K562 (cell line): ENCODE results near the gene COL23A1. TPM values are rescaled to one million over a fixed set of nuclear protein-coding genes. Genes with fewer than 3 reads are reported as not detected.

Source experiments
- ATAC-seq: fragments of 200-7000 bp; cut with Tn5 transposase; 3 replicates; pipeline ENCODE4 v1.9.1; 2020; ENCODE audit warnings: moderate library complexity
- BruUV-seq: library from RNA; stranded (reverse); fragments of 400-500 nt; replicated peaks from 2 replicates; lab custom pipeline; 2021; lab: Mats Ljungman, UMichigan
- CTCF ChIA-PET: fragments of 300-600 bp; formaldehyde crosslinking; extraction: SDS; loops from one replicate; lab custom pipeline; 2021; ENCODE audit warnings: low intra/inter-chr PET ratio; lab: Yijun Ruan, JAX
- POLR2A ChIA-PET: fragments of 300-600, 350-650 bp; sonication (Branson Sonifier 250); formaldehyde crosslinking; extraction: SDS; loops from one replicate; lab custom pipeline; 2021; ENCODE audit warnings: antibody characterized with exemption, inconsistent platforms; lab: Yijun Ruan, JAX
- DNase-seq, 4 experiments: peaks; one replicate each; pipeline versions ENCODE4 v3.0.0 to v3.0.0-alpha.2; 2011 to 2018; ENCODE audit warnings: low spot score in 3 of 4, mixed read lengths in 3 of 4; ENCODE audit errors: extremely low read depth in 1 of 4
- FAIRE-seq: peaks from 2 replicates; lab custom pipeline; 2011; peaks lifted over from hg19 to GRCh38; lab: Jason Lieb, UNC
- H2AFZ ChIP-seq: 2 replicates; pipeline ENCODE4 v1.6.0; 2011; ENCODE audit warnings: low read depth, low read length, control low read depth, inconsistent platforms
- H3K27ac ChIP-seq: fragments of 200-600 bp; 3 replicates; pipeline ENCODE4 v1.8.0; 2011; ENCODE audit warnings: low read depth, mild to moderate bottlenecking, control low read depth, inconsistent platforms, low read length, moderate library complexity, mixed read lengths; ENCODE audit errors: extremely low read depth
- H3K27me3 ChIP-seq, 2 experiments: fragments of 300-600 bp in 1 of 2; 2 replicates in 1 of 2; 3 replicates in 1 of 2; pipeline versions ENCODE4 v1.6.0 to v1.8.0; 2011; ENCODE audit warnings: inconsistent platforms in 2 of 2, low read length in 2 of 2, mild to moderate bottlenecking in 1 of 2, mixed read lengths in 1 of 2, moderate library complexity in 1 of 2; ENCODE audit not compliant: control insufficient read depth in 2 of 2, insufficient read depth in 2 of 2
- H3K36me3 ChIP-seq: fragments of 300-600 bp; 3 replicates; pipeline ENCODE4 v1.8.0; 2011; ENCODE audit warnings: mild to moderate bottlenecking, low read length, inconsistent platforms; ENCODE audit not compliant: control insufficient read depth, insufficient read depth
- H3K4me1 ChIP-seq, 2 experiments: fragments of 200-600 bp in 1 of 2; replicated peaks in 1 of 2; 2 replicates in 1 of 2; 3 replicates in 1 of 2; pipeline versions ENCODE4 v1.5.1 to v1.8.0; 2011; ENCODE audit warnings: inconsistent platforms in 2 of 2, low read length in 2 of 2, mild to moderate bottlenecking in 1 of 2, mixed read lengths in 1 of 2, moderate library complexity in 1 of 2; ENCODE audit not compliant: control insufficient read depth in 2 of 2, insufficient read depth in 2 of 2
- H3K4me2 ChIP-seq: 2 replicates; pipeline ENCODE4 v1.6.1; 2011; ENCODE audit warnings: low read length, control low read depth, inconsistent platforms, mixed read lengths; ENCODE audit not compliant: insufficient read depth
- H3K4me3 ChIP-seq: fragments of 200-600 bp; sonication (generic), shearing (Covaris generic); 2 replicates; pipeline ENCODE4 v1.5.1; 2016; ENCODE audit warnings: control low read depth, inconsistent platforms
- H3K79me2 ChIP-seq: fragments of 200-600 bp; 3 replicates; pipeline ENCODE4 v1.8.0; 2011; ENCODE audit warnings: low read length, inconsistent platforms; ENCODE audit not compliant: control insufficient read depth, insufficient read depth
- H3K9ac ChIP-seq, 2 experiments: 2 replicates each; pipeline versions ENCODE4 v1.6.0 to v1.6.1; 2011; ENCODE audit warnings: low read depth in 2 of 2, low read length in 2 of 2, control low read depth in 1 of 2, inconsistent platforms in 1 of 2, mild to moderate bottlenecking in 1 of 2, mixed read lengths in 1 of 2; ENCODE audit not compliant: insufficient read depth in 1 of 2
- H3K9me1 ChIP-seq: one replicate; pipeline ENCODE4 v1.6.0; 2011; ENCODE audit warnings: inconsistent platforms, mild to moderate bottlenecking, low read length, moderate library complexity; ENCODE audit not compliant: control insufficient read depth, insufficient read depth
- H3K9me3 ChIP-seq: replicated peaks from 2 replicates; pipeline ENCODE4 v1.5.1; 2011; ENCODE audit warnings: low read depth, low read length, inconsistent platforms; ENCODE audit not compliant: control insufficient read depth, insufficient read depth
- H4K20me1 ChIP-seq: replicated peaks from 2 replicates; pipeline ENCODE4 v1.6.1; 2011; ENCODE audit warnings: low read length, inconsistent platforms, mixed read lengths; ENCODE audit not compliant: control insufficient read depth, insufficient read depth
- ASH1L ChIP-seq: fragments of 450-650 bp; IDR thresholded peaks from 2 replicates; pipeline ENCODE4 v1.6.1; 2018; ENCODE audit warnings: borderline replicate concordance, mild to moderate bottlenecking, low read depth; ENCODE audit not compliant: partially characterized antibody
- BMI1 ChIP-seq: fragments of 150-350 bp; IDR thresholded peaks from 2 replicates; pipeline ENCODE4 v1.6.1; 2014; ENCODE audit warnings: low read length
- BRF2 ChIP-seq: IDR thresholded peaks from 3 replicates; pipeline ENCODE4 v1.6.1; 2011; ENCODE audit warnings: borderline replicate concordance, mild to moderate bottlenecking; ENCODE audit not compliant: insufficient read length, insufficient read depth
- CBX8 ChIP-seq: fragments of 200-600 bp; sonication (generic); IDR thresholded peaks from 2 replicates; pipeline ENCODE4 v1.6.1; 2012; ENCODE audit warnings: borderline replicate concordance, mixed run types, low read depth, mild to moderate bottlenecking, moderate library complexity, mixed read lengths, low read length, control low read depth, inconsistent platforms; ENCODE audit not compliant: poor library complexity, severe bottlenecking; ENCODE audit errors: extremely low read depth
- KDM1A ChIP-seq, 2 experiments: fragments of 450-650 bp; IDR thresholded peaks; 2 replicates each; pipeline ENCODE4 v1.6.1; 2016; ENCODE audit warnings: mild to moderate bottlenecking in 2 of 2
- MCM7 ChIP-seq, 2 experiments: fragments of 450-650 bp; IDR thresholded peaks; 2 replicates each; pipeline ENCODE4 v1.6.1; 2016 to 2018
- NFRKB ChIP-seq: fragments of 450-650 bp; IDR thresholded peaks from 2 replicates; pipeline ENCODE4 v1.6.1; 2016; ENCODE audit warnings: low read depth
- RBBP5 ChIP-seq: fragments of 200-600 bp; sonication (generic); IDR thresholded peaks from 2 replicates; pipeline ENCODE4 v1.6.1; 2012; ENCODE audit warnings: borderline replicate concordance, mild to moderate bottlenecking, low read length, control low read depth, inconsistent platforms; ENCODE audit not compliant: insufficient read depth, poor library complexity, severe bottlenecking
- SMAD3 ChIP-seq: fragments of 450-650 bp; formaldehyde crosslinking; conservative IDR thresholded peaks from 2 replicates; pipeline ENCODE4 v1.4.0; 2020; ENCODE audit warnings: mild to moderate bottlenecking
- SRSF1 ChIP-seq: fragments of 200-400 bp; formaldehyde crosslinking; IDR thresholded peaks from 2 replicates; pipeline ENCODE4 v1.6.1; 2017; ENCODE audit warnings: mild to moderate bottlenecking, low read depth, low read length, moderate library complexity
- SRSF3 ChIP-seq: fragments of 200-400 bp; formaldehyde crosslinking; IDR thresholded peaks from 2 replicates; pipeline ENCODE4 v1.6.1; 2016; ENCODE audit warnings: mild to moderate bottlenecking, low read length, moderate library complexity; ENCODE audit not compliant: insufficient read depth
- WHSC1 ChIP-seq: IDR thresholded peaks from one replicate; pipeline ENCODE4 v1.6.1; 2012; ENCODE audit warnings: low read length, control low read depth, inconsistent platforms
- ZBTB2 ChIP-seq: fragments of 450-650 bp; IDR thresholded peaks from 2 replicates; pipeline ENCODE4 v1.6.1; 2016; ENCODE audit warnings: antibody characterized with exemption
- ZC3H4 ChIP-seq: sonication (generic); formaldehyde crosslinking; IDR thresholded peaks from 2 replicates; pipeline ENCODE4 v1.9.0; 2021; ENCODE audit warnings: missing genetic modification reagents, borderline replicate concordance
- ZNF224 ChIP-seq: sonication (generic); formaldehyde crosslinking; IDR thresholded peaks from 2 replicates; pipeline ENCODE4 v1.8.0; 2022; ENCODE audit warnings: mild to moderate bottlenecking, missing genetic modification reagents
- ZNF232 ChIP-seq: sonication (generic); formaldehyde crosslinking; IDR thresholded peaks from 2 replicates; pipeline ENCODE4 v1.8.0; 2022; ENCODE audit warnings: mild to moderate bottlenecking, missing genetic modification reagents
- ZNF717 ChIP-seq: fragments of 250-450 bp; sonication (Bioruptor Pico); IDR thresholded peaks from 2 replicates; pipeline ENCODE4 v1.5.0; 2021
- ZNF764 ChIP-seq: fragments of 250-450 bp; sonication (Bioruptor Pico); IDR thresholded peaks from 2 replicates; pipeline ENCODE4 v1.4.0; 2020; ENCODE audit warnings: low read depth, mild to moderate bottlenecking, moderate library complexity
- ZNF778 ChIP-seq: fragments of 450-650 bp; formaldehyde crosslinking; IDR thresholded peaks from 2 replicates; pipeline ENCODE4 v1.4.0; 2020; ENCODE audit warnings: mild to moderate bottlenecking, moderate library complexity
- WGBS: fragments of 100-300 bp; shearing (Covaris generic); methylation state at CpG from one replicate; pipeline ENCODE4 v1.1.6; 2016; ENCODE audit warnings: low coverage, mixed read lengths; ENCODE audit not compliant: insufficient coverage; ENCODE audit errors: missing lambda C conversion rate; 5-methylcytosine and 5-hydroxymethylcytosine counted together
- in situ Hi-C: fragments of 300-500 bp; cut with MboI; formaldehyde crosslinking; loops from 4 replicates; pipeline ENCODE4 v1.15.0; 2018; ENCODE audit warnings: inconsistent platforms, mixed read lengths
- intact Hi-C: fragments of 100-400 bp; cut with micrococcal nuclease; formaldehyde crosslinking; loops from 2 replicates; pipeline ENCODE4 v1.14.2; 2022
- polyA plus RNA-seq, 8 experiments: library from polyadenylated mRNA; depleted of rRNA in 4 of 8; stranded (reverse) in 5 of 8; unstranded in 3 of 8; fragments of >200 nt; fragmentation: Nextera tagmentation in 2 of 8; fragmentation: Illumina TruSeq in 1 of 8; extraction: Ambion mirVana in 2 of 8; extraction: Trizol in 1 of 8; gene quantifications; 2 replicates each; pipeline versions ENCODE4 v1.2.1 to v1.2.3, GENCODE V29; 2011 to 2014; ENCODE audit warnings: inconsistent platforms in 1 of 8, missing spikeins in 1 of 8
- total RNA-seq, 7 experiments: library from RNA; depleted of rRNA in 6 of 7; stranded (reverse); fragments of >200 nt in 6 of 7; fragmentation: Illumina TruSeq in 2 of 7; extraction: Trizol in 2 of 7; gene quantifications; 2 replicates each; pipeline versions ENCODE4 v1.2.1 to v1.2.3, GENCODE V29; 2011 to 2021; ENCODE audit warnings: low replicate concordance in 1 of 7

COL23A1 gene
- total and polyA plus RNA-seq, 9 of the 15 experiments (the other 6 are each of a cell fraction or from before 2014, with no cell fraction given), result 0.09 TPM; not detected in 8

GRCh38 chr5:178460598-178460997 lies 129.6 kb downstream of the COL23A1 start (continued):
- TF ChIP-seq ZC3H4 (CRISPR knock-in tag) (no peak), ZNF717 (CRISPR knock-in tag) (no peak), KDM1A (IDR thresholded peaks at IDR 0.05) (no peak), SMAD3 (CRISPR knock-in tag) (no peak), ZNF224 (no peak), SRSF3 (no peak), ZNF778 (CRISPR knock-in tag) (no peak), BMI1 (no peak), RBBP5 (no peak)

GRCh38 chr5:178460174-178460573 lies 130.0 kb downstream of the COL23A1 start:
- Histone ChIP-seq H4K20me1 (no peaks in the 10 kb centered on the region), H3K4me2 (no peak overlapping the region), H3K79me2 (no peaks in the 10 kb centered on the region), H3K27me3 (peaks cover 0 to 6% of the 10 kb centered on the region in 2 experiments; a peak in 1 of 5 replicates), H2AFZ (no peak overlapping the region), H3K4me3 (no peak overlapping the region), H3K27ac (no peak overlapping the region), H3K9me3 (no peaks in the 10 kb centered on the region), H3K4me1 (peaks cover 0 to 8% of the 10 kb centered on the region in 2 experiments; a peak in 3 of 5 replicates), H3K9me1 (no peaks in the 10 kb centered on the region), H3K9ac (no peak overlapping the region), H3K36me3 (no peaks in the 10 kb centered on the region)
- DNase-seq (no peak), ATAC-seq (no peak), FAIRE-seq (no peak)
- WGBS, result 83% methylated on average over 3 of the region's 3 CpGs
- POLR2A ChIA-PET, result interaction anchor here (1.3 to 3.0 kb wide), 3 partner anchors 11 to 166 kb away, joined by 3 to 21 read pairs (median 4); no protein-coding TSS in a partner anchor
- BruUV-seq, result no TSS peak
- intact Hi-C loops (loop anchor here (2.0 kb wide), 2 partner anchors 91 to 131 kb away; partner anchors contain the start of gene COL23A1), in situ Hi-C loops (no loop called here)
- CTCF ChIA-PET, result no interaction called here
- TF ChIP-seq MCM7 (IDR thresholded peaks at IDR 0.05) (no peak), WHSC1 (no peak), CBX8 (no peak), SRSF1 (no peak), ZNF232 (CRISPR knock-in tag) (no peak), ZBTB2 (no peak), ASH1L (no peak), ZNF764 (CRISPR knock-in tag) (no peak), BRF2 (no peak), NFRKB (no peak)
